KOPT-K1 (cell line): ENCODE measurements around the gene PRLHR.

Source experiments
- H3K27ac ChIP-seq: fragments of 200-600 bp; sonication (generic); 2 replicates; pipeline ENCODE4 v1.5.1; 2016; ENCODE audit warnings: antibody characterized with exemption, mild to moderate bottlenecking, low read depth, low read length; ENCODE audit not compliant: poor library complexity, severe bottlenecking
- H3K36me3 ChIP-seq: fragments of 200-600 bp; sonication (generic); 2 replicates; pipeline ENCODE4 v1.5.1; 2017; ENCODE audit warnings: antibody characterized with exemption, mild to moderate bottlenecking, low read length, moderate library complexity; ENCODE audit not compliant: insufficient read depth
- H3K9me3 ChIP-seq: fragments of 200-600 bp; sonication (generic); 2 replicates; pipeline ENCODE4 v1.5.1; 2017; ENCODE audit warnings: antibody characterized with exemption, low read length, mild to moderate bottlenecking; ENCODE audit not compliant: insufficient read depth, poor library complexity, severe bottlenecking

PRLHR gene

GRCh38 chr10:118596426-118597124 lies 1.1 kb upstream of the PRLHR start:
- Histone ChIP-seq H3K36me3 (no peaks in the 10 kb centered on the region), H3K27ac (no peak overlapping the region)

DNA sequence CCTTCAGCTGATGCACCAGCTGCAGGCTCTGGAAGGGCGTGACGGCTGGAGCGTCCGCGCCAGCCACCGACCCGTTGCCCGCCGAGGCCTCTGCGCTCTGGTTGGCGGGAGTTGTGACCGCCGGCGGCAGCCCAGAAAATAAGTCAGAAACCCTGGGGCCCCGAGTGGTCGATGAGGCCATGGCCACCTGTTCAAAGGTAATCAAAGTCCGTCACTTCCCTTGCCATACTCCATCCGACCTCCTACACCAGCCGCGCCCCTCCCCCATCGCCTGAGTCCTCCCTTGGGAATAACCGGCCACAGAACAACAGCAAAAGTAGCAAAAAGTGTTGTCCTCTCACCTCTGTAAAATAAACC lies 406 bp downstream of the PRLHR start:
- Histone ChIP-seq H3K27ac (no peak overlapping the region), H3K36me3 (no peaks in the 10 kb centered on the region), H3K9me3 (peaks cover 12% of the 10 kb centered on the region)

More at GRCh38 chr10:118596426-118597124, 1.1 kb upstream of the PRLHR start:
- peaks cover 12% of the 10 kb centered on the region for H3K9me3 ChIP-seq

DNA sequence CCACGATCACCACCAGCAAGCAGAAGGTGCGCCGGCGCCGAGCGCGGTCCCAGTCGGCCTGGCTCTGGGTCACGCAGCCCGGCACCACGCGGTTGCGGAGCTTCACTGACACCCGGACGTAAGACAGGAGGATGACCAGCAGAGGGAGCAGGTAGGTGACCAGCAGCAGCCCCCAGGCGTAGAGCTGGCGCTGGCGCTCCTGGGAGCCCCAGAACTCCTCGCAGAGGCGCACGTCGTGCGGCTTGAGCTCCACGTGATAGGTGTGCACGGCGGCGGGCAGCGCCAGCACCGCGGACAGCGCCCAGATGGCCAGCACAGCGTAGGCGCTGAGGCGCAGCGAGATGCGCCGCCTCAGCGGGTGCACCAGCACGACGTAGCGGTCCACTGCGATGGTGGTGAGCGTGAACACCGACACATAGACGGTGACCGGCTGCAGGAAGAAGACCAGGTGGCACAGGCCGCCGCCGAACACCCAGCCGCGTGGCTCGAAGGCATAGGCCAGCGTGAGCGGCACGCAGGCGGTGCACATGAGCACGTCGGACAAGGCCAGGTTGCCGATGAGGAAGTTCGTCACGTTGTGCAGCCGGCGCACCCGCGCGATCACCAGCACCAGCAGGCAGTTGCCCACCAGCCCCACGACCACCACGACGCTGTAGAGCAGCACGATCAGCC lies 920 bp downstream of the PRLHR start:
- H3K27ac ChIP-seq = no peak overlapping the region
- no peaks in the 10 kb centered on the region for H3K36me3 ChIP-seq
- peaks cover 11% of the 10 kb centered on the region for H3K9me3 ChIP-seq

GRCh38 chr10:118592675-118593330 lies 2.6 kb downstream of the PRLHR start:
- Histone ChIP-seq H3K27ac (no peak overlapping the region), H3K9me3 (peaks cover 6% of the 10 kb centered on the region), H3K36me3 (no peaks in the 10 kb centered on the region)

- Histone ChIP-seq H3K36me3 (no peaks in the 10 kb centered on the region), H3K9me3 (peaks cover 6% of the 10 kb centered on the region), H3K27ac (no peak overlapping the region)
Observed at GRCh38 chr10:118590334-118590733, 5.1 kb downstream of the PRLHR start.

DNA sequence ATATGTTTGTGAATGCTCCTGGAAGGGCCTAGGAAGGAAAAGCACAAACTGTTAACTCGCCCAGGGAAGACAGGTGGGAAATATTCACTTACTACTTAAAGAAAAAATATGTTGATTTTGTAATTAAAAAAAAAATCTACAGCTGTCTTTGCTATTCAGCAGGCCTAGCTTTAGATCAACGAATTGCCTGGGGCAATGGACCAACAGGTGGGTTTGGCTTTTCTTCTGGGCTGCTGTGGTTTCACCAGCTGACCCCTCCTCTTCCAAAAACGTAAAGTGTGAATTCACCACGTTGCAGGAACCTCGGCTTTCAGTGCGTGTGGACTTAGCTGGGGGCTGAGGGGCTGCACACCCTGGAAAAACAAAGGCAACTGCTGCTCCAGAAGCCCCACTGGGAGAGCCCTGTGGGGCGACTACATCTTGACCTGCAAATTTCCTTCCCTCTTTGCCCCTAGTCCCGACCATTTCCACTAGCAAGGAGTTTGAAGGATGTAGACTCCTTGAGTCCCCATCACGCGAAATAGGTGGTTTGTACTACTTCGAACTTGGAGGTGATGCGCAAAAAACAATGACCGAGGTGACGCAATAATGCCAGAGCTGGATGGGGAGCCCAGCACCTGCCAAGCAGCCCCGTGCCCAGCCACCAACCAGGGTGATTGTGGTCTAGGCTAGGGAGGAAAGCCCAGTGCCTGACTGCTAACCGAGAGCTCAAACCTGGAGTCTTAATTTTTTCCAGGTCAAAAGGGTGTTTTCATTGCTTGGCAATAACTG lies 7.4 kb downstream of the PRLHR start:
- no peaks in the 10 kb centered on the region for H3K9me3 ChIP-seq
- H3K36me3 ChIP-seq = no peaks in the 10 kb centered on the region
- H3K27ac ChIP-seq = no peak overlapping the region

DNA sequence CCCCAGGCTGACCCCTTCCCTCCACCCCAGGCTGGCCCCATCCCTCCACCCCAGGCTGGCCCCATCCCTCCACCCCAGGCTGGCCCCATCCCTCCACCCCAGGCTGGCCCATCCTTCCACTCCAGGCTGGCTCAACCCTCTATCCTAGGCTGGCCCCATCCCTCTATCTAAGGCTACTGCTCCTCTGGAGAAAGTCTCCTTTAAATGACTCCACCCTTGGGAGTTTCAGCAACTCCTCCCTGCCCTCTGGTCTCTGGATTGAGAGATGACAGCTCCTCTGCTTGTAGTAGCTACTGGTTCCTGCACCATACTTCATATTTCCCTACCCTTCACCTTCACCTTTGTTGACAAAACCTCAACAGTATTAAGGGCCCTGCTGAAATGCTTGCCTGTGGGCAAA lies 8.5 kb downstream of the PRLHR start:
- no peak overlapping the region for H3K27ac ChIP-seq
- H3K36me3 ChIP-seq = no peaks in the 10 kb centered on the region
- H3K9me3 ChIP-seq = no peaks in the 10 kb centered on the region

DNA sequence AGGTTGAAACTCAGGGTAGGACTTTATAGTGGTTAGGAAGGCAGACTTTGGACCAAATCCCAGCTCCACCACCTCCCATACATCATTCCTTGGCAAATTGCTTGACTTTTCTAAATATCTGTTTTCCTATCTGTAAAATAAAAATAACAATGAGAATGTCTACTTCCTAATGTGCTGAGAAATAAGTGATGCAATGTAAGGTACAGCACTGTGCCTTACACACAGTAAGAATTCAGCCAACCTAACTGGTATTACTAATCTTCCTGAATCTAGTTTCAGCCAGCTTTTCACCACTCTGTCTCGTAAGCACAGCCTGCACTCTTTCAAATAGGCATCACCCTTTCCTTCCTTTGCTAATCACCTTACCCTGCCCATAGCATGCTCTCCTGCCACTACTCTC lies 9.7 kb downstream of the PRLHR start:
- no peaks in the 10 kb centered on the region for H3K9me3 ChIP-seq
- no peak overlapping the region for H3K27ac ChIP-seq

GRCh38 chr10:118585234-118585633 lies 10.2 kb downstream of the PRLHR start:
- H3K36me3 ChIP-seq = no peaks in the 10 kb centered on the region
- H3K9me3 ChIP-seq = no peaks in the 10 kb centered on the region
- H3K27ac ChIP-seq = no peak overlapping the region

More for the DNA sequence above, 9.7 kb downstream of the PRLHR start:
- H3K36me3 ChIP-seq = no peaks in the 10 kb centered on the region

DNA sequence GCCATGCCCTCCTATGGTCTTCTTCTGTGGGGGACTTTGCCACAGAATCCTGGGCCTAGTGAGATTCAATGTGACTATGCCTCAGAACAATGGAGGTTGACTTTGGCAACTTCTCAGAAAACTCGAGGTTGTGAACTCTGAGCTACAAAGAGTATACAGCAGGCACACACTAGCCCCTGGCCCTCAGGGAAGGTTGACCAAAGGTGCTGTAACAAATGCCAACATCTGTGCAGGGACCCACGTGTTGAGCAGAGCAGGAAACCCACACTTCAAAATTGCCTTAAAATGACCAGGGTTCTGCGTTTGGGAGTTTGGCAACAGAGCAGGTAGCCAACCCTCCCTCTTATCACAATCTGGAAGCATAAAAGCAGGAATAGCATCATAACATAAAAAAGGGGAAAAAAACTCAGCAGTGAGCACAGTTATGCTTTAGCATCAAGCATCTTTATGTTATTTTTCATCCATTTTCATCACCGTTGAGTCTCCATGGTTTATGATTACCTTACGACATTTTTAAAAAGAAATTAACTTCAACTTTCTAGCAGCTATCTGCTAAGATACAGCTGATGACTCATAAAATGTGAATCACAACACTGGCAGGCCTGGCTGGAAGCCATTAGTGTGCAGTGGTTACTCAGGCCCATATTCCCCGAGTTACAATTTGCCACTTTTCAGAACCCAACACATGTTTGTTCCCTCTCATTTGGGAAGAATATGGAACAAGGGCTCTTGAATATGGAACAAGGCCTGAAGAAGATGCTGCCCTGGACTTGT lies 11.1 kb downstream of the PRLHR start:
- Histone ChIP-seq H3K9me3 (no peaks in the 10 kb centered on the region), H3K27ac (no peak overlapping the region), H3K36me3 (no peaks in the 10 kb centered on the region)

GRCh38 chr10:118583611-118584010 lies 11.8 kb downstream of the PRLHR start:
- no peaks in the 10 kb centered on the region for H3K36me3 ChIP-seq
- no peaks in the 10 kb centered on the region for H3K9me3 ChIP-seq
- H3K27ac ChIP-seq = no peak overlapping the region

GRCh38 chr10:118582511-118582910 lies 12.9 kb downstream of the PRLHR start:
- Histone ChIP-seq H3K9me3 (no peaks in the 10 kb centered on the region), H3K36me3 (no peaks in the 10 kb centered on the region), H3K27ac (no peak overlapping the region)

GRCh38 chr10:118581340-118581739 lies 14.1 kb downstream of the PRLHR start:
- H3K27ac ChIP-seq = no peak overlapping the region
- H3K36me3 ChIP-seq = no peaks in the 10 kb centered on the region

DNA sequence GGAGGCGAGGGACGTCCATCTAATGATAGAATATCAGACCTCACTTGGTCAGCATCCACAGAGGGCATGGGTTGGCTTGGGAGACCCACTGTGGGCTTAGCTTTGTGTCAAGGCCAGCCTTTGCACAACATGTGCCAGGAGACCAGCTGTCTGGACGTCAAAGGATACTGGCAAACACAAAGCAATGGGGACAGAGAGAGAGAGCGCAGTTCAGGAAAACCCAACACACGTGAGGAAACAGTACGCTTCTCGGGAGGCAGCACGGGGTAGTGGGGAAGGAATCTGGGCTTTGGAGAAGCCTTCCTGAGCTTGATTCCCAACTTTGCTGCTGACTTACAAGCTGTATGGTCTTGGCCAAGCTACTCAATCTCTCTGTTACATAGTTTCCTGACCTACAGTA lies 14.7 kb downstream of the PRLHR start:
- H3K27ac ChIP-seq = no peak overlapping the region
- no peaks in the 10 kb centered on the region for H3K9me3 ChIP-seq
- H3K36me3 ChIP-seq = no peaks in the 10 kb centered on the region

More at GRCh38 chr10:118581340-118581739, 14.1 kb downstream of the PRLHR start:
- H3K9me3 ChIP-seq = no peaks in the 10 kb centered on the region
